Endothelial cell of umbilical vein (primary cell): ENCODE results near the gene CCDC69. TPM values are rescaled to one million over a fixed set of nuclear protein-coding genes. Genes with fewer than 3 reads are reported as not detected.

ENCODE experiments used
- BruUV-seq: library from RNA; stranded (reverse); fragments of 400-500 nt; replicated peaks from 2 replicates; lab custom pipeline; 2021; lab: Mats Ljungman, UMichigan
- CTCF ChIA-PET: fragments of 300-600, 350-600 bp; sonication (Branson Sonifier 250); formaldehyde crosslinking; loops from one replicate; lab custom pipeline; 2021; ENCODE audit warnings: antibody characterized with exemption, inconsistent platforms; lab: Charles Lee
- POLR2A ChIA-PET: fragments of 300-600, 350-600 bp; sonication (Branson Sonifier 250); formaldehyde crosslinking; loops from one replicate; lab custom pipeline; 2021; ENCODE audit warnings: antibody characterized with exemption, inconsistent platforms; lab: Charles Lee
- DNase-seq: peaks from one replicate; pipeline ENCODE4 v3.0.0-alpha.2; 2011; ENCODE audit warnings: low read depth, low spot score
- FAIRE-seq: peaks from 2 replicates; lab custom pipeline; 2011; peaks lifted over from hg19 to GRCh38; lab: Jason Lieb, UNC
- H2AFZ ChIP-seq: 2 replicates; pipeline ENCODE4 v1.6.0; 2012; ENCODE audit warnings: low read depth, low read length, control low read depth, inconsistent platforms
- H3K27ac ChIP-seq: 2 replicates; pipeline ENCODE4 v1.5.1; 2011; ENCODE audit warnings: low read depth, mild to moderate bottlenecking, control low read depth, low read length, moderate library complexity; ENCODE audit not compliant: insufficient read depth
- H3K27me3 ChIP-seq, 2 experiments: 2 replicates each; pipeline versions ENCODE4 v1.6.0 to v1.6.1; 2011; ENCODE audit warnings: low read length in 2 of 2, mixed read lengths in 1 of 2; ENCODE audit not compliant: control insufficient read depth in 2 of 2, insufficient read depth in 2 of 2
- H3K36me3 ChIP-seq, 2 experiments: 2 replicates in 1 of 2; 3 replicates in 1 of 2; pipeline ENCODE4 v1.5.1; 2011; ENCODE audit warnings: low read length in 2 of 2, mild to moderate bottlenecking in 1 of 2, moderate library complexity in 1 of 2; ENCODE audit not compliant: control insufficient read depth in 2 of 2, insufficient read depth in 2 of 2; ENCODE audit errors: extremely low read depth in 1 of 2
- H3K4me1 ChIP-seq: 3 replicates; pipeline ENCODE4 v1.5.1; 2011; ENCODE audit warnings: mild to moderate bottlenecking, low read length; ENCODE audit not compliant: control insufficient read depth, insufficient read depth; ENCODE audit errors: extremely low read depth
- H3K4me2 ChIP-seq: 2 replicates; pipeline ENCODE4 v1.6.1; 2011; ENCODE audit warnings: low read length, control low read depth, mixed read lengths; ENCODE audit not compliant: insufficient read depth
- H3K4me3 ChIP-seq, 3 experiments: fragments of 200-600 bp in 1 of 3; sonication (generic), shearing (Covaris generic) in 1 of 3; replicated peaks in 1 of 3; 2 replicates each; pipeline ENCODE4 v1.5.1; 2011 to 2016; ENCODE audit warnings: control low read depth in 3 of 3, low read length in 3 of 3, mild to moderate bottlenecking in 2 of 3, inconsistent platforms in 1 of 3, low read depth in 1 of 3, moderate library complexity in 1 of 3; ENCODE audit not compliant: insufficient read depth in 1 of 3
- H3K79me2 ChIP-seq: 2 replicates; pipeline ENCODE4 v1.6.0; 2012; ENCODE audit warnings: low read length, inconsistent platforms; ENCODE audit not compliant: control insufficient read depth, insufficient read depth
- H3K9ac ChIP-seq: replicated peaks from 2 replicates; pipeline ENCODE3; 2011; ENCODE audit warnings: low read length, control low read depth; ENCODE audit not compliant: insufficient read depth; ENCODE audit errors: extremely low read depth
- H3K9me1 ChIP-seq: replicated peaks from 3 replicates; pipeline ENCODE4 v1.6.0; 2011; ENCODE audit warnings: mild to moderate bottlenecking, low read length; ENCODE audit not compliant: control insufficient read depth, insufficient read depth; ENCODE audit errors: extremely low read depth
- H3K9me3 ChIP-seq: replicated peaks from 2 replicates; pipeline ENCODE4 v1.5.1; 2012; ENCODE audit warnings: low read length, inconsistent platforms; ENCODE audit not compliant: control insufficient read depth, insufficient read depth
- H4K20me1 ChIP-seq: replicated peaks from 2 replicates; pipeline ENCODE3; 2011; ENCODE audit warnings: mild to moderate bottlenecking, low read length; ENCODE audit not compliant: control insufficient read depth, insufficient read depth; ENCODE audit errors: extremely low read depth
- EZH2 ChIP-seq: IDR thresholded peaks from 2 replicates; pipeline ENCODE4 v1.6.1; 2012; ENCODE audit warnings: borderline replicate concordance, low read depth, mild to moderate bottlenecking, moderate library complexity, low read length, inconsistent platforms; ENCODE audit not compliant: severe bottlenecking
- FOS ChIP-seq: IDR thresholded peaks from 2 replicates; pipeline ENCODE4 v1.6.1; 2011; ENCODE audit warnings: mild to moderate bottlenecking, low read length, moderate library complexity, borderline replicate concordance; ENCODE audit not compliant: insufficient read depth
- GATA2 ChIP-seq: IDR thresholded peaks from 2 replicates; pipeline ENCODE4 v1.7.0; 2011; ENCODE audit warnings: low read depth, mild to moderate bottlenecking, moderate library complexity, mixed read lengths, low read length; ENCODE audit not compliant: insufficient read length, insufficient read depth
- JUN ChIP-seq: IDR thresholded peaks from 2 replicates; pipeline ENCODE4 v1.6.1; 2011; ENCODE audit warnings: borderline replicate concordance, low read depth; ENCODE audit not compliant: insufficient read length, insufficient read depth
- MYC ChIP-seq: IDR thresholded peaks from one replicate; pipeline ENCODE4 v1.6.1; 2011; ENCODE audit warnings: mild to moderate bottlenecking, low read depth, low read length
- POLR2A ChIP-seq: IDR thresholded peaks from 2 replicates; pipeline ENCODE4 v1.6.1; 2012; ENCODE audit warnings: low read depth, mild to moderate bottlenecking, control low read depth, low read length
- POLR2AphosphoS5 ChIP-seq: IDR thresholded peaks from 2 replicates; pipeline ENCODE4 v1.6.1; 2012; ENCODE audit warnings: low read depth, mild to moderate bottlenecking, control low read depth, low read length, moderate library complexity; ENCODE audit not compliant: insufficient read depth
- dilution Hi-C: fragments of 300-500 bp; cut with MboI; formaldehyde crosslinking; loops from one replicate; pipeline ENCODE4 v1.15.0; 2019; ENCODE audit warnings: low sequenced_read_pairs; ENCODE audit not compliant: extremely low pct_ligation_motif_present
- intact Hi-C: fragments of 100-400 bp; cut with micrococcal nuclease; formaldehyde crosslinking; loops from one replicate; pipeline ENCODE4 v1.10.0; 2022
- polyA plus RNA-seq, 4 experiments: library from polyadenylated mRNA; depleted of rRNA in 3 of 4; stranded (reverse) in 3 of 4; unstranded in 1 of 4; fragments of >200 nt; gene quantifications; 2 replicates each; pipeline versions ENCODE4 v1.2.1 to v1.2.3, GENCODE V29; 2011 to 2012; ENCODE audit warnings: missing spikeins in 1 of 4
- total RNA-seq: library from RNA; stranded (reverse); gene quantifications from 2 replicates; pipeline ENCODE4 v1.2.3, GENCODE V29; 2021
- TF ChIP-seq, protein P1 (sequence below), 2 donors: IDR thresholded peaks; 1 replicate in 1 of 2; 2 replicates in 1 of 2; pipeline ENCODE4 v1.5.1; 2011; ENCODE audit warnings: low read length in 2 of 2, mild to moderate bottlenecking in 2 of 2, moderate library complexity in 2 of 2, control low read depth in 1 of 2, inconsistent platforms in 1 of 2, low read depth in 1 of 2; ENCODE audit not compliant: insufficient read depth in 1 of 2; ENCODE audit errors: extremely low read depth in 1 of 2
- TF ChIP-seq, protein P2 (sequence below): IDR thresholded peaks from 2 replicates; pipeline ENCODE4 v1.6.1; 2011; ENCODE audit not compliant: insufficient read depth, insufficient read length

CCDC69 gene
- total and polyA plus RNA-seq, 2 donors (not counting 3 experiments of a cell fraction or from before 2014, with no cell fraction given), result 4.1 to 4.5 TPM

DNA sequence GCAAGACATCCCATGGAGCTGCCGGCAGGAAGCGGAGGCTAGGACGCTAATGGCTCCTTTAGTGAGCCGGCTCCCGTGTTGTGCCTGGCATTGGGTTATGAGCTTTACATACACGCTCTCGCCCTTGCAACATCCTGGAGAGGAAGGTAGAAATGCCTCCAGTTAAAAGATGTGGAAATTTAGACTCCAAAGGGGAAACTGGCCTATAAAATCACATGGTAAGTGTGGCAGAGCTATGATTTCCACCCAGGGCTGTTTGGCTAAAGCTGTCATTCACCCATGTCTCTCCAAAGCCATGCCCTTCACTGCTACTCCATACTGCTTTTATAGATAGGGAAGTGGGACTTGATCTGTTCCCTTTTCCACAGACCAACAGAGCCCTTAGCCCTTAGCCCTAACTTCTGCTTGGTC is 34.3 kb upstream of the CCDC69 start:
- H2AFZ ChIP-seq, result no peak overlapping the region
- H3K9me1 ChIP-seq, result no peaks in the 10 kb centered on the region
- no peak for TF ChIP-seq POLR2A
- TF ChIP-seq, protein P1, sequence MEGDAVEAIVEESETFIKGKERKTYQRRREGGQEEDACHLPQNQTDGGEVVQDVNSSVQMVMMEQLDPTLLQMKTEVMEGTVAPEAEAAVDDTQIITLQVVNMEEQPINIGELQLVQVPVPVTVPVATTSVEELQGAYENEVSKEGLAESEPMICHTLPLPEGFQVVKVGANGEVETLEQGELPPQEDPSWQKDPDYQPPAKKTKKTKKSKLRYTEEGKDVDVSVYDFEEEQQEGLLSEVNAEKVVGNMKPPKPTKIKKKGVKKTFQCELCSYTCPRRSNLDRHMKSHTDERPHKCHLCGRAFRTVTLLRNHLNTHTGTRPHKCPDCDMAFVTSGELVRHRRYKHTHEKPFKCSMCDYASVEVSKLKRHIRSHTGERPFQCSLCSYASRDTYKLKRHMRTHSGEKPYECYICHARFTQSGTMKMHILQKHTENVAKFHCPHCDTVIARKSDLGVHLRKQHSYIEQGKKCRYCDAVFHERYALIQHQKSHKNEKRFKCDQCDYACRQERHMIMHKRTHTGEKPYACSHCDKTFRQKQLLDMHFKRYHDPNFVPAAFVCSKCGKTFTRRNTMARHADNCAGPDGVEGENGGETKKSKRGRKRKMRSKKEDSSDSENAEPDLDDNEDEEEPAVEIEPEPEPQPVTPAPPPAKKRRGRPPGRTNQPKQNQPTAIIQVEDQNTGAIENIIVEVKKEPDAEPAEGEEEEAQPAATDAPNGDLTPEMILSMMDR (IDR thresholded peaks at IDR 0.05; ENCODE audit: extremely low read depth in 1 of 2, insufficient read depth in 1 of 2, low read depth in 1 of 2, low read length in 2 of 2), result no peak
- DNase-seq, result no peak
- no peak overlapping the region for H3K27ac ChIP-seq
- no peaks in the 10 kb centered on the region for H3K36me3 ChIP-seq
- no peak for FAIRE-seq
- H4K20me1 ChIP-seq, result no peaks in the 10 kb centered on the region
- H3K79me2 ChIP-seq, result no peaks in the 10 kb centered on the region
- intact Hi-C loops (loop anchor here (10.0 kb wide), 1 partner anchor 517 kb away; the partner anchor contains the start of gene G3BP1), dilution Hi-C loops (no loop called here)
- ChIA-PET CTCF (no interaction called here), POLR2A (no interaction called here)
- peaks cover 5% of the 10 kb centered on the region for H3K4me1 ChIP-seq
- H3K4me2 ChIP-seq, result no peak overlapping the region
- BruUV-seq, result no TSS peak
- H3K9ac ChIP-seq, result no peak overlapping the region
- no peak overlapping the region for H3K4me3 ChIP-seq
- no peaks in the 10 kb centered on the region for H3K9me3 ChIP-seq
- no peaks in the 10 kb centered on the region for H3K27me3 ChIP-seq

DNA sequence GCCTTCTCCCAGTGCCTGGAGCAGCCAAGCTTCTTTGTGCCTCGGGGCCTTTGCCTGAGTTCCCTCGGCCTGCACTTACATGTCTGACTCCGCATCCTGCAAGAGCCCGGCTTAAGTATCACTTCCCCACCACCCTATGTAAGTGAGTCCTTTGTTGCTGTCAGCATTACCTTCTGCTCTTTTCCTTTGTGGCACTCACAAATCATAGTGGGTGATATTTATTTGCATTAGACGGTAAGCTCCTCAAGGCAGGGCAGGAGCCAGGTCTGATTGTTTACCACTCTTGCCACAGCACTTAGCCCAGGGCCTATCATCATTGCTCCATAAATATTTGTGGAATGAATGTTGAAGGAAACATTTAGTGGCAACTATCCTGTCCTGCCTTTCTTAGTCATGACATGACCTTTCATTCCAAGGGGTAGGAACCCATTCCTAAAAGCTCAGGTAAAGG is 33.9 kb upstream of the CCDC69 start:
- Histone ChIP-seq H2AFZ (no peak overlapping the region), H3K36me3 (no peaks in the 10 kb centered on the region), H3K9me1 (no peaks in the 10 kb centered on the region), H3K79me2 (no peaks in the 10 kb centered on the region), H3K27me3 (no peaks in the 10 kb centered on the region), H3K9ac (no peak overlapping the region), H4K20me1 (no peaks in the 10 kb centered on the region), H3K4me3 (no peak overlapping the region), H3K27ac (no peak overlapping the region), H3K9me3 (no peaks in the 10 kb centered on the region), H3K4me2 (no peak overlapping the region), H3K4me1 (peaks cover 5% of the 10 kb centered on the region)
- ChIA-PET POLR2A (no interaction called here), CTCF (interaction anchor here (0.9 kb wide), 1 partner anchor 8 kb away, joined by 3 read pairs; no protein-coding TSS in a partner anchor)
- no TSS peak for BruUV-seq
- intact Hi-C loops (loop anchor here (10.0 kb wide), 1 partner anchor 517 kb away; the partner anchor contains the start of gene G3BP1), dilution Hi-C loops (no loop called here)
- TF ChIP-seq EZH2 (no peak), POLR2AphosphoS5 (no peak), GATA2 (no peak), FOS (no peak), JUN (no peak), POLR2A (no peak), MYC (no peak)
- TF ChIP-seq, protein P1 (IDR thresholded peaks at IDR 0.05; ENCODE audit: extremely low read depth in 1 of 2, insufficient read depth in 1 of 2, low read depth in 1 of 2, low read length in 2 of 2), result no peak
- TF ChIP-seq, protein P2, sequence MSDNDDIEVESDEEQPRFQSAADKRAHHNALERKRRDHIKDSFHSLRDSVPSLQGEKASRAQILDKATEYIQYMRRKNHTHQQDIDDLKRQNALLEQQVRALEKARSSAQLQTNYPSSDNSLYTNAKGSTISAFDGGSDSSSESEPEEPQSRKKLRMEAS, result no peak
- FAIRE-seq, result no peak
- no peak for DNase-seq
